GM13976 (cell line): ENCODE measurements around the gene PPP1R13B.

Experiments used
- DNase-seq: peaks from one replicate; pipeline ENCODE4 v3.0.0; 2012; ENCODE audit warnings: low spot score
- CTCF ChIP-seq: IDR thresholded peaks from 2 replicates; pipeline ENCODE4 v1.5.1; 2012; ENCODE audit warnings: borderline replicate concordance, mild to moderate bottlenecking; ENCODE audit not compliant: insufficient read depth; ENCODE audit errors: extremely low read depth, missing control alignments, control extremely low read depth
- in situ Hi-C: fragments of 300-500 bp; cut with MboI; formaldehyde crosslinking; loops from one replicate; pipeline ENCODE4 v1.12.0; 2022; ENCODE audit warnings: low sequenced_read_pairs, mixed read lengths, inconsistent platforms; ENCODE audit not compliant: unreplicated experiment

The PPP1R13B gene

GRCh38 chr14:103847451-103848174 lies at the start of gene PPP1R13B:
PPP1R13B (minus strand) TSS chr14:103847575; CDS start chr14:103847307, 268 bp downstream.
- no peak for TF ChIP-seq CTCF
- peak; percentile 100 for DNase-seq
- in situ Hi-C loops: no loop called here

- in situ Hi-C loops: no loop called here
- no peak for TF ChIP-seq CTCF
- peak; percentile 41 for DNase-seq
Observed at GRCh38 chr14:103896578-103896977, 49.2 kb upstream of the PPP1R13B start.

- DNase-seq: no peak
- TF ChIP-seq CTCF: no peak
- in situ Hi-C loops: no loop called here
Observed at GRCh38 chr14:103894723-103895059, 47.3 kb upstream of the PPP1R13B start.

DNA sequence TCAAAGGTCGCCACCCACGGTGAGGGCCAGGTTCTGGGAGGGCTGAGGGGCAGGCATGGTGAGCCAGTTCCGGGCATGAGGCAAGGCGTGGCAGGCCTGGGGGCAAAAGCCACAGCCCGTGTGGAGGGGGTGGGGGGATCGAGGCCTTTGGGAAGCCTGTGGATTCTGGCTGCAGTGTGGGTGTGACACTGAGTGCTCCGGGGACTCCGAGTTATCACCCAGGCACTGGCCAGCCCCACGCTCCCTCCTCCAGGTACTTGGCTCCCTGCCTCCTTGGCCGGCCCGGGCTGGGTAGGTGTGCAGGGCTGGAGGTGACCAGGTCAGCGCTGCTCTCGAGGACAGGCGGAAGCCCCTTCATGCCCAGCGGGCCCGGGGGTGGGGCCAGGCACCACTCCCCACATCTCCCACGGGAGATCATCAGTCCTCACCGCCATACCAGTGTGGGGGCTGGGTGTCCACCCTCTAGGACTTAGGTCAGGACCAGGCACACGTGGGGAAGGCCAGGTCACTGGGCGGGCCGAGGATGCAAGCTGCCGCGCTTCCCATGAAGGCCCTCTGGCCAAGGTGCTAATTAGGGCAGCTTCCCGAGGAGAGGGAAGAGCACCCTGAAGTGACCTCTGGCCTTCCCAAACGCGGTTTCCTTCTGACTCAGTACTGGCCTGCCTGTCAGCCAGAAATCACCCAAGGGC lies 46.8 kb upstream of the PPP1R13B start:
- in situ Hi-C loops: no loop called here
- no peak for TF ChIP-seq CTCF
- no peak for DNase-seq

DNA sequence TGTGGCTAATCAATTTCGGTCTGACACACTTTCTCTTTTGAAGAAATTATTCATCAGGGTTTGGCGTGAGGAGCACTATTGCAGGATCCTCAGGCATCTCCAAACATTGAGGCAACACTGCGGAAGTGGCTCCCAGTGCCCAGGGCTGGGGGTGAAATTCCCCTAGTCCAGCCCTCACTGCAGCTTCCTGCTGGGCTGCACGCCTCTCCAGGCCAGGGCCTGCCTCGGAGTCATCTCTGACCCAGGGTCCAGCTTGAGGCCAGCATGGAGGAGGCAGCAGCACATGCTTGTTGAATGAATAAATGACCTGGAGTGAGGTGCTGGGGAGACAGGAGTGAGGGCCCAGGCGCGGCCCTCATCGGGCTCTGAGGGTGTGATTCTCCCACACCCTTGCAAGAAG lies 44.9 kb upstream of the PPP1R13B start:
- DNase-seq: no peak
- in situ Hi-C loops: no loop called here
- TF ChIP-seq CTCF: no peak

GRCh38 chr14:103891667-103892215 lies 44.4 kb upstream of the PPP1R13B start:
- in situ Hi-C loops: no loop called here
- TF ChIP-seq CTCF: no peak

More at GRCh38 chr14:103891667-103892215, 44.4 kb upstream of the PPP1R13B start:
- no peak for DNase-seq
